Measurements from ENCODE around the gene TMEM163.

Gene TMEM163

DNA sequence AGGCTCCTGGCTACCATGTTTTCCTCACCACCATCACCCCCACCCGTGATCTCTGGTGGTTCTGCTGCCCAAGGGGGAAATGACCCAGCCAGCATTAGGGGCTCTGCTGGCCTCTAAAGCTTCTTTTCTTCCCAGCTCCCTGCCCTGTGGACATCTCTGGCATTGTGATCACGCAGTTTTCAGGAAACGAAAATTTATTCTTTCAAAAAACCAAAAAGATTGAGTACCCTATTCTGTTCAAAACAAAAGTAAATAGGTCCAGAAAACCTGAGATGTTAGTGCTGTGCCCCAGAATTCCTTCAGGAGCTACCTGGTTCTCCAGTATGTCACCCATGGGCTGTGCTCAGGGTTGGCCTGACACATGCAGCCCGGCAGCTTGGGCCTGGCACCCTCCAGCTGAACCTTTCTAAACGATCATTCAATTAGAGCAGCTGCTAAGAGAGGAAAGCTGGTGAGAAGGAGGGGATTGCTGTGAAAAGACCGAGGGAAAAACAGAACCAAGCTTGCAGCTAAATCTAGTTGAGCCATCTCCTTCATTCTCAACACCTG, 307.4 kb downstream of the TMEM163 start:
- Histone ChIP-seq H3K36me3 (ENCODE audit: control insufficient read depth in 1 of 2, insufficient read depth in 2 of 2, low read length in 2 of 2) (peaks cover 7 to 23% of the 10 kb centered on the region in 2 donors), H3K9me3 (ENCODE audit: control insufficient read depth in 1 of 2, low read length in 2 of 2) (no peaks in the 10 kb centered on the region), H3K4me3 (ENCODE audit: low read depth in 1 of 2, low read length in 2 of 2) (no peak overlapping the region), H3K27me3 (ENCODE audit: control insufficient read depth in 1 of 2, insufficient read depth in 2 of 2, low read length in 2 of 2) (no peaks in the 10 kb centered on the region), H3K27ac (ENCODE audit: low read depth, low read length) (no peak overlapping the region), H3K9ac (ENCODE audit: low read depth in 1 of 2, low read length in 2 of 2) (peak overlapping the region; percentile 1 to 35), H3K4me1 (ENCODE audit: control insufficient read depth in 1 of 2, insufficient read depth in 2 of 2, low read length in 2 of 2) (peaks cover 16 to 32% of the 10 kb centered on the region in 2 donors)

DNA sequence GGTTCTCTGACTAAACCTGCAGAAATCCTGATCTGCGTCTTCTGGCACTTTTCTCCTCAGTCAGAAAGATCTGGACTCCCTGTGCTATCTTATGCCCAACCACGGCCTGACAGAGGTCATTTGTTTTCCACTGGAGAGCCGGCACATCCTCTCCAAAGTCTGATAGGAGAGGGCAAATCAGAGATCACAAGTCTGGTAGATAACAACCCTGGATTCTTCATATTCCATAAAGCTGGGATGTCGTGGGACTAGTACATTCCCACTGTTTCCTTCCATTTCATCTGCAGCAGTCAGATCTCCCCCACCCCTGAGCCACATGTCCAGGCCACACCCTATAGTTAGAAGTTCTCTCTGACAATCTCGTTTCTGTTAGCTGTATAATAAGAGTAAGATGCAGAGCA, 308.0 kb downstream of the TMEM163 start:
- H3K4me3 ChIP-seq (ENCODE audit: low read depth in 1 of 2, low read length in 2 of 2): no peak overlapping the region
- no peak overlapping the region for H3K27ac ChIP-seq (ENCODE audit: low read depth, low read length)
- peaks cover 16 to 32% of the 10 kb centered on the region in 2 donors for H3K4me1 ChIP-seq (ENCODE audit: control insufficient read depth in 1 of 2, insufficient read depth in 2 of 2, low read length in 2 of 2)
- H3K27me3 ChIP-seq (ENCODE audit: control insufficient read depth in 1 of 2, insufficient read depth in 2 of 2, low read length in 2 of 2): no peaks in the 10 kb centered on the region
- peaks cover 7 to 24% of the 10 kb centered on the region in 2 donors for H3K36me3 ChIP-seq (ENCODE audit: control insufficient read depth in 1 of 2, insufficient read depth in 2 of 2, low read length in 2 of 2)
- no peaks in the 10 kb centered on the region for H3K9me3 ChIP-seq (ENCODE audit: control insufficient read depth in 1 of 2, low read length in 2 of 2)
- H3K9ac ChIP-seq (ENCODE audit: low read depth in 1 of 2, low read length in 2 of 2): peak overlapping the region in 1 of 2 donors; percentile 1

DNA sequence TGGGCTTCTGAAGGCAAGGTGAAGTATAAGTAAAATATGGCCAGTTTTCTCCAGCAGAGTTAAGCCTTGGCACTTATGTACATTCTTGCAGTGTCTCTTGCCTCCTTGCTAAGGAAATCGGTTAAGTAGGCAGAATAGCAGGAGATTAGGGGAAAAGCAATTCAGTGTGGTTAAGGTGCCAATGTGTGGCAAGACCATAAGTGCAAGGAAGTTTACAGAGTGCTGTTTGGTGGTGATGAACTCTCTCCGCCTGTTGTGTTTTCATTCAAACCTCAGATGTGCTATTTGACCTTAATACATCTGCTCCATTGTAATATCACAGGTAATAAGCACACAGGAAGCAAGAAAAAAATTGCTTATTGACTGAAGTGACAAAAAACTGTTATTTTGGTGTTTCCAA, 308.8 kb downstream of the TMEM163 start:
- peaks cover 16 to 32% of the 10 kb centered on the region in 2 donors for H3K4me1 ChIP-seq (ENCODE audit: control insufficient read depth in 1 of 2, insufficient read depth in 2 of 2, low read length in 2 of 2)
- no peaks in the 10 kb centered on the region for H3K9me3 ChIP-seq (ENCODE audit: control insufficient read depth in 1 of 2, low read length in 2 of 2)
- H3K27ac ChIP-seq (ENCODE audit: low read depth, low read length): no peak overlapping the region
- H3K36me3 ChIP-seq (ENCODE audit: control insufficient read depth in 1 of 2, insufficient read depth in 2 of 2, low read length in 2 of 2): peaks cover 10 to 28% of the 10 kb centered on the region in 2 donors
- H3K4me3 ChIP-seq (ENCODE audit: low read depth in 1 of 2, low read length in 2 of 2): no peak overlapping the region
- no peaks in the 10 kb centered on the region for H3K27me3 ChIP-seq (ENCODE audit: control insufficient read depth in 1 of 2, insufficient read depth in 2 of 2, low read length in 2 of 2)
- peak overlapping the region in 1 of 2 donors; percentile 3 for H3K9ac ChIP-seq (ENCODE audit: low read depth in 1 of 2, low read length in 2 of 2)

DNA sequence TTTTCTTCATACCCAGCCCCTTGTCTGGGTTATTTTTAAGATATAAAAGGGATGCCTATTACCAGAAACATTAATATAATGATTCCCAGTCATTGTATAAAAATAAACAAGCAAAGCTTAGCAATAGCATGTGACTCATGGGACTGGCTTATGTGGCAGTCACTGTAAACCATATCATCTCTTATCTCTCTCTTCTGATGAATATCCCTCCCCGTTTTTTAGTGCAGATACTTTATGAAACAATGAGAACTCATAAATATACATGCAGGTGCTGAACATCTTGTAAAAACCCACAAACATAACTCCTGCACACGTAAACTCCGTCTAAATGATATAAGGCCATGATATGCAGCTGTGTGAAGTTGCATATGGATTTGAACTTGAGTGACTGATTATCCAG, 310.0 kb downstream of the TMEM163 start:
- Histone ChIP-seq H3K9ac (ENCODE audit: low read depth in 1 of 2, low read length in 2 of 2) (no peak overlapping the region), H3K27ac (ENCODE audit: low read depth, low read length) (no peak overlapping the region), H3K27me3 (ENCODE audit: control insufficient read depth in 1 of 2, insufficient read depth in 2 of 2, low read length in 2 of 2) (no peaks in the 10 kb centered on the region), H3K4me3 (ENCODE audit: low read depth in 1 of 2, low read length in 2 of 2) (no peak overlapping the region), H3K4me1 (ENCODE audit: control insufficient read depth in 1 of 2, insufficient read depth in 2 of 2, low read length in 2 of 2) (peaks cover 16 to 32% of the 10 kb centered on the region in 2 donors), H3K36me3 (ENCODE audit: control insufficient read depth in 1 of 2, insufficient read depth in 2 of 2, low read length in 2 of 2) (peaks cover 19 to 40% of the 10 kb centered on the region in 2 donors), H3K9me3 (ENCODE audit: control insufficient read depth in 1 of 2, low read length in 2 of 2) (no peaks in the 10 kb centered on the region)

DNA sequence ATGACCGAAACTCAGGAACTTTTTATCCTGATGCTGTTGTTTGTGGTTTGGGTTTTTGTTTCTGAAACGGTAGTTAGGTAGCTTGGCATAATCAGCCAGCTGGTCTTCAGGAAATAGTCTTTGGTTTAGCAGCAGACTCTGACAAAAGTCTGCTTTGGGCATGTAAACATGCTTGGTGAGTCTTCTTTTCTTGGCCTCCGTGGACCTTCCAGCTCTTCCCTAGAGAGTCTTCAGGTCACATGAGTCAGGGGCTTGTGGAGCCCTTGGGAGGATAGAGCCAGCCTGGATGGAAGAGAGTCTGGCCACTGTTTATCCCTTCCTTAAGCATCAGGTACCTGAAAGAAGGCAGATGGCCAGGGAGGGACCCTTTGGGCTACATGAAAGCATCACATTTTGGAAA, 310.4 kb downstream of the TMEM163 start:
- H3K4me3 ChIP-seq (ENCODE audit: low read depth in 1 of 2, low read length in 2 of 2): no peak overlapping the region
- no peak overlapping the region for H3K9ac ChIP-seq (ENCODE audit: low read depth in 1 of 2, low read length in 2 of 2)
- no peaks in the 10 kb centered on the region for H3K27me3 ChIP-seq (ENCODE audit: control insufficient read depth in 1 of 2, insufficient read depth in 2 of 2, low read length in 2 of 2)
- H3K36me3 ChIP-seq (ENCODE audit: control insufficient read depth in 1 of 2, insufficient read depth in 2 of 2, low read length in 2 of 2): peaks cover 23 to 42% of the 10 kb centered on the region in 2 donors
- H3K4me1 ChIP-seq (ENCODE audit: control insufficient read depth in 1 of 2, insufficient read depth in 2 of 2, low read length in 2 of 2): peaks cover 16 to 29% of the 10 kb centered on the region in 2 donors
- no peaks in the 10 kb centered on the region for H3K9me3 ChIP-seq (ENCODE audit: control insufficient read depth in 1 of 2, low read length in 2 of 2)
- H3K27ac ChIP-seq (ENCODE audit: low read depth, low read length): no peak overlapping the region

DNA sequence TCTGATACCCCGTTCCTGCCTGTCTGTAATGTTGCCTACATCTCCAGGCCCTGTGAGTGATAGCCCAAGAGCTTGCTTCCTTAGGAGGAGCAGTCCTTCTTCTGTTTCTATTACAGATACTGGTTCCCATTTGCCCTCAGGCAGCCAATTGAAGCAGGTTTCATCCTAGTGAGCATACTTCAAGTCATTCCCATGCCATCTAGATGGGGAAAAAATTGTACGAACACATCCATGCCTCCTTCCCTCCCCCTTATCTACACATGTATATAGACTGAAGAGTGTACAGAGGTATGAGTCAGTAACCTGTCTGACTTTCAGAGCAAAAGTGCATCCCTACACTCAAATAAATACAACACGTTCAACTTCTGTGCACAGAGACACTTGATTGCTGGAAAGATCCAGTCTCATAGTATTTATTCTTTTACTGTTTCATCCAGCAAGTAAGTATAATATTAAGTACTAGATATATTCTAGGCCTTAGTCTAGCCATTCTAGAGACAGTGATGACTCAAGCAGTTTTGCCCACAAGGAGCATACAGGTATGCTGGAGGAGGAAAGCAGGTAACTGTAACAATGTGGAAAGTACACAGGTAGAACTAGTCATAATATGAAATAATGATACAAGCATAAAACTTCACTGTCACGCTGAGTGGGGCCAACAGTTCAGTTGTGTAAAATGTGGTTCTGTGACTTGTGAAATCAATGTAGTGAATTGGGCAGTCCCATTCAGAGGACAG, 311.5 kb downstream of the TMEM163 start:
- Histone ChIP-seq H3K4me1 (ENCODE audit: control insufficient read depth in 1 of 2, insufficient read depth in 2 of 2, low read length in 2 of 2) (peaks cover 16 to 27% of the 10 kb centered on the region in 2 donors), H3K4me3 (ENCODE audit: low read depth in 1 of 2, low read length in 2 of 2) (no peak overlapping the region), H3K27me3 (ENCODE audit: control insufficient read depth in 1 of 2, insufficient read depth in 2 of 2, low read length in 2 of 2) (no peaks in the 10 kb centered on the region), H3K9me3 (ENCODE audit: control insufficient read depth in 1 of 2, low read length in 2 of 2) (no peaks in the 10 kb centered on the region), H3K9ac (ENCODE audit: low read depth in 1 of 2, low read length in 2 of 2) (no peak overlapping the region), H3K36me3 (ENCODE audit: control insufficient read depth in 1 of 2, insufficient read depth in 2 of 2, low read length in 2 of 2) (peaks cover 25 to 43% of the 10 kb centered on the region in 2 donors), H3K27ac (ENCODE audit: low read depth, low read length) (no peak overlapping the region)

DNA sequence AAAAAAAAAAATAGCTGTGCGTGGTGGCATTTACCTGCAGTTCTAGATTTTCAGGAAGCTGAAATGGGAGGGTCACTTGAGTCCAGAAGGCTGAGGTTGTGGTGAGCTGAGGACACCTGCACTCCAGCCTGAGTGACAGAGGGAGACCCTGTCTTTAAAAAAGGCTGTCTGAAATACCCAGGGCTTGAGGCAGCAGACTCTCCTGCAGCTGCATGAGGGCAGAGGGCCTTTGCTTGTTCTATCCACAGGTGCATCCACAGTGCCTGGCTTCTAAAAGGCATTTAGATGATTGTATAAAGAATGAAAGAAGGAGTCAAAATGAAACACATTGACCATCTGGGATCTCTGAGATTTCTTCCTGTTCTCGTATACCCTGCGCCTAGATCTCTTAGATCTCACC, 312.1 kb downstream of the TMEM163 start:
- Histone ChIP-seq H3K4me3 (ENCODE audit: low read depth in 1 of 2, low read length in 2 of 2) (no peak overlapping the region), H3K9me3 (ENCODE audit: control insufficient read depth in 1 of 2, low read length in 2 of 2) (no peaks in the 10 kb centered on the region), H3K27me3 (ENCODE audit: control insufficient read depth in 1 of 2, insufficient read depth in 2 of 2, low read length in 2 of 2) (no peaks in the 10 kb centered on the region), H3K9ac (ENCODE audit: low read depth in 1 of 2, low read length in 2 of 2) (no peak overlapping the region), H3K36me3 (ENCODE audit: control insufficient read depth in 1 of 2, insufficient read depth in 2 of 2, low read length in 2 of 2) (peaks cover 25 to 39% of the 10 kb centered on the region in 2 donors), H3K4me1 (ENCODE audit: control insufficient read depth in 1 of 2, insufficient read depth in 2 of 2, low read length in 2 of 2) (peaks cover 12 to 21% of the 10 kb centered on the region in 2 donors), H3K27ac (ENCODE audit: low read depth, low read length) (no peak overlapping the region)

DNA sequence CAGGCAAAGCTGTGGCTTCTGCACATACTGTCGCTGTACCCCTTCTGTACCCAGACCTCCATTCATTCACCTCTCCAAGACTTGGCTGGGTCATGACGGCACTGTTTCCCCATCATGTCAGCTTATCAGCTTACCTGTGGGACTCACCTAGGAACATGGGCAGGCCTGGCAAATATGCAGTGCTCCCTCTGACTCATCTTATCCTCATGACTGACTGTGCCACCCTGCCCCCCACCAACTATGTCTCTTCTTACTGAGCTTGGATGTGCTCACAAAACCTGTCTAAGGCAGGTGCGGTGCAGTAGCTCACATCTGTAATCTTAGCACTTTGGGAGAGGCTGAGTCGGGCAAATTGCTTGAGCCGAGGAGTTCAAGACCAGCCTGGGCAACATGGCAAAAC, 312.5 kb downstream of the TMEM163 start:
- no peaks in the 10 kb centered on the region for H3K27me3 ChIP-seq (ENCODE audit: control insufficient read depth in 1 of 2, insufficient read depth in 2 of 2, low read length in 2 of 2)
- no peak overlapping the region for H3K4me3 ChIP-seq (ENCODE audit: low read depth in 1 of 2, low read length in 2 of 2)
- H3K9me3 ChIP-seq (ENCODE audit: control insufficient read depth in 1 of 2, low read length in 2 of 2): no peaks in the 10 kb centered on the region
- H3K4me1 ChIP-seq (ENCODE audit: control insufficient read depth in 1 of 2, insufficient read depth in 2 of 2, low read length in 2 of 2): peaks cover 7 to 17% of the 10 kb centered on the region in 2 donors
- H3K36me3 ChIP-seq (ENCODE audit: control insufficient read depth in 1 of 2, insufficient read depth in 2 of 2, low read length in 2 of 2): peaks cover 25 to 38% of the 10 kb centered on the region in 2 donors
- no peak overlapping the region for H3K9ac ChIP-seq (ENCODE audit: low read depth in 1 of 2, low read length in 2 of 2)
- no peak overlapping the region for H3K27ac ChIP-seq (ENCODE audit: low read depth, low read length)
